Natural killer cell (primary cell): ENCODE measurements around the gene SLC26A1. TPM values are rescaled to one million over a fixed set of nuclear protein-coding genes. Genes with fewer than 3 reads are reported as not detected.
A peak's percentile ranks its signal among the peaks of the same experiment; 100 is the strongest.

Experiments
- ATAC-seq, 3 donors: fragments of 150-1000 bp in 2 of 3; fragments of 200-7000 bp in 1 of 3; cut with Tn5 transposase; 1 replicate in 1 of 3; 2 replicates in 2 of 3; pipeline ENCODE4 v1.10.0; 2021; ENCODE audit warnings: mild to moderate bottlenecking in 2 of 3, moderate library complexity in 2 of 3
- DNase-seq, 2 donors: peaks; one replicate each; pipeline versions ENCODE4 v3.0.0 to v3.0.0-alpha.2; 2013 to 2021; ENCODE audit warnings: mixed read lengths in 1 of 2
- H3K27ac ChIP-seq: one replicate; pipeline ENCODE4 v1.5.1; 2013; ENCODE audit warnings: mild to moderate bottlenecking, low read length
- H3K27me3 ChIP-seq: one replicate; pipeline ENCODE4 v1.6.1; 2013; ENCODE audit warnings: low read length; ENCODE audit not compliant: control insufficient read depth, insufficient read depth
- H3K36me3 ChIP-seq: one replicate; pipeline ENCODE4 v1.6.1; 2013; ENCODE audit warnings: low read length; ENCODE audit not compliant: control insufficient read depth, insufficient read depth
- H3K4me1 ChIP-seq: one replicate; pipeline ENCODE4 v1.6.1; 2013; ENCODE audit warnings: low read length; ENCODE audit not compliant: control insufficient read depth, insufficient read depth
- H3K4me3 ChIP-seq: one replicate; pipeline ENCODE4 v1.5.1; 2013; ENCODE audit warnings: low read length
- H3K9me3 ChIP-seq: one replicate; pipeline ENCODE4 v1.6.1; 2013; ENCODE audit warnings: low read length; ENCODE audit not compliant: control insufficient read depth, insufficient read depth
- H3K27ac Mint-ChIP-seq, 2 donors: one replicate each; pipeline ENCODE4 v1.8.0; 2022; ENCODE audit warnings: mild to moderate bottlenecking in 2 of 2, mixed read lengths in 2 of 2, moderate library complexity in 1 of 2
- H3K27me3 Mint-ChIP-seq, 2 donors: one replicate each; pipeline ENCODE4 v1.8.0; 2022; ENCODE audit warnings: low read depth in 2 of 2, mixed read lengths in 2 of 2
- H3K36me3 Mint-ChIP-seq: one replicate; pipeline ENCODE4 v1.8.0; 2022; ENCODE audit warnings: mixed read lengths
- H3K4me1 Mint-ChIP-seq, 2 donors: one replicate each; pipeline ENCODE4 v1.8.0; 2022; ENCODE audit warnings: mixed read lengths in 2 of 2
- H3K4me3 Mint-ChIP-seq: one replicate; pipeline ENCODE4 v1.8.0; 2022; ENCODE audit warnings: mild to moderate bottlenecking, moderate library complexity, mixed read lengths
- H3K9me3 Mint-ChIP-seq, 2 donors: one replicate each; pipeline ENCODE4 v1.8.0; 2022; ENCODE audit warnings: mixed read lengths in 2 of 2
- WGBS: methylation state at CpG from one replicate; pipeline ENCODE4 v1.1.7; 2013; ENCODE audit warnings: missing lambda C conversion rate; ENCODE audit not compliant: insufficient coverage; 5-methylcytosine and 5-hydroxymethylcytosine counted together
- intact Hi-C: fragments of 100-400 bp; cut with micrococcal nuclease; formaldehyde crosslinking; loops from one replicate; pipeline ENCODE4 v1.14.2; 2022
- total RNA-seq, 4 donors: library from RNA; stranded (reverse); fragments of 120-200 nt in 1 of 4; gene quantifications; one replicate each; pipeline versions ENCODE4 v1.2.3 to v1.2.4, GENCODE V29; 2013 to 2022
- TF ChIP-seq, protein P1 (sequence below): fragments of 200-600 bp; IDR thresholded peaks from one replicate; pipeline ENCODE4 v1.8.0; 2022; ENCODE audit warnings: antibody characterized with exemption

Gene SLC26A1
- total RNA-seq, 3 donors from 2014 or later (not counting 1 experiment from before 2014, with no cell fraction given) = 0.19 to 0.80 (median 0.61) TPM

DNA sequence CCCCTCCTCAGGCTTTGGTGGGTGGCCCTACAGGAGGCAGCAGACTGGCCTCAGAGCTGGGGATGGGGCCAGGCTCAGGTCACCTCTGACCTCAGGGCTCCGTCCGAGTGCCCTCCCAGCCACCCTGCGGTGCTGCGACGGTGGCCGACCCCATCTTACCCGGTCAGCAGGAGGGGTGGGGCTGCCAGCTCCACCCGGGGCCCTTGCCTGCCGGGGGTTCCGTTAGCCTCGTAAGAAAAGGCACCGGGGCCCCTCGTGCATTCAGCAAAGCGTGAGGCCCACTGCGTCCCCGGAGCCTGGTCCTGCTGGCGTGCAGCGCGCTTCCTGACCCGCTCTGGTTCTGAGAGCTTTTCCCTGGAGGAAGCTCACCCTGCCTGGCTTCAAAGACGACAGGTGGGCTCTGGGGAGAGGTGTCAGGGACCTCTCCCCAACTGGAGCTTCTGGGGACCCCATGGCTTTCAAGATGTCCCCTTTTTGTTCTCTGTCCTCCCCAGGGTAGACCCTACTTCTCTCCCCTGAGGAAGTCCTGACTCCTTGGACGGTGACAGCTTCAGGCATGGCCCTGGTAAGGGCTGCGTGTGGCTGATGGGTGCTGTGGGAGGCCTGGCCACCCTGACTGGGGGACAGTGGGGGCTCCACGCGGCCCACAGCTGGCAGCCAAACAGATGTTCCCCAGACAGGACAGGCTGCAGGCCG, 34.2 kb upstream of the SLC26A1 start:
- no peaks in the 10 kb centered on the region for H3K36me3 ChIP-seq
- H3K4me1 Mint-ChIP-seq = no peaks in the 10 kb centered on the region
- WGBS = 87% methylated on average over 26 of the region's 26 CpGs
- H3K4me1 ChIP-seq = no peaks in the 10 kb centered on the region
- H3K27me3 Mint-ChIP-seq = no peaks in the 10 kb centered on the region
- no peak overlapping the region for H3K4me3 Mint-ChIP-seq
- H3K27me3 ChIP-seq = no peaks in the 10 kb centered on the region
- ATAC-seq (no peak), DNase-seq (no peak)
- H3K9me3 ChIP-seq = no peaks in the 10 kb centered on the region
- no peak overlapping the region for H3K27ac Mint-ChIP-seq
- intact Hi-C loops = no loop called here
- TF ChIP-seq, protein P1, sequence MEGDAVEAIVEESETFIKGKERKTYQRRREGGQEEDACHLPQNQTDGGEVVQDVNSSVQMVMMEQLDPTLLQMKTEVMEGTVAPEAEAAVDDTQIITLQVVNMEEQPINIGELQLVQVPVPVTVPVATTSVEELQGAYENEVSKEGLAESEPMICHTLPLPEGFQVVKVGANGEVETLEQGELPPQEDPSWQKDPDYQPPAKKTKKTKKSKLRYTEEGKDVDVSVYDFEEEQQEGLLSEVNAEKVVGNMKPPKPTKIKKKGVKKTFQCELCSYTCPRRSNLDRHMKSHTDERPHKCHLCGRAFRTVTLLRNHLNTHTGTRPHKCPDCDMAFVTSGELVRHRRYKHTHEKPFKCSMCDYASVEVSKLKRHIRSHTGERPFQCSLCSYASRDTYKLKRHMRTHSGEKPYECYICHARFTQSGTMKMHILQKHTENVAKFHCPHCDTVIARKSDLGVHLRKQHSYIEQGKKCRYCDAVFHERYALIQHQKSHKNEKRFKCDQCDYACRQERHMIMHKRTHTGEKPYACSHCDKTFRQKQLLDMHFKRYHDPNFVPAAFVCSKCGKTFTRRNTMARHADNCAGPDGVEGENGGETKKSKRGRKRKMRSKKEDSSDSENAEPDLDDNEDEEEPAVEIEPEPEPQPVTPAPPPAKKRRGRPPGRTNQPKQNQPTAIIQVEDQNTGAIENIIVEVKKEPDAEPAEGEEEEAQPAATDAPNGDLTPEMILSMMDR = no peak
- H3K27ac ChIP-seq = no peak overlapping the region
- no peaks in the 10 kb centered on the region for H3K9me3 Mint-ChIP-seq
- H3K36me3 Mint-ChIP-seq = no peaks in the 10 kb centered on the region
- H3K4me3 ChIP-seq = no peak overlapping the region

DNA sequence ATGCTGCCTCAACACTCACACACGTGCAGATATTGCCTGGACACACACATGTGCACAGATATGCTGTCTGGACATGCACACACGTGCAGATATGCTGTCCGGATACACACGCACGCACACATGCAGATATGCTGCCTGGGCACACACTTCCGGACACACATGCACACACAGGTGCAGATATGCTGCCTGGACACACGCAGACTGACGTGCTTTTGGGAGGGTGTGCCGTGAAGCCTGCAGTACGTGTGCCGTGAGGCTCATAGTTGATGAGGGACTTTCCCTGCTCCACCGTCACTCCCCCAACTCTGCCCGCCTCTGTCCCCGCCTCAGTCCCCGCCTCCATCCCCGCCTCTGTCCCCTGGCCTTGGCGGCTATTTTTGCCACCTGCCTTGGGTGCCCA, 32.9 kb upstream of the SLC26A1 start:
- no peaks in the 10 kb centered on the region for H3K27me3 ChIP-seq
- 55% methylated on average over 17 of the region's 17 CpGs for WGBS
- intact Hi-C loops = no loop called here
- no peak overlapping the region for H3K4me3 ChIP-seq
- no peaks in the 10 kb centered on the region for H3K9me3 ChIP-seq
- no peaks in the 10 kb centered on the region for H3K36me3 Mint-ChIP-seq
- H3K4me1 Mint-ChIP-seq = no peaks in the 10 kb centered on the region
- no peaks in the 10 kb centered on the region for H3K36me3 ChIP-seq
- H3K27ac Mint-ChIP-seq = no peak overlapping the region
- ATAC-seq (peak; percentile 17 to 83 (median 74)), DNase-seq (peak in 1 of 2 donors; percentile 69)
- H3K27ac ChIP-seq = no peak overlapping the region
- no peaks in the 10 kb centered on the region for H3K9me3 Mint-ChIP-seq
- TF ChIP-seq, protein P1 = no peak
- H3K27me3 Mint-ChIP-seq = no peaks in the 10 kb centered on the region
- H3K4me1 ChIP-seq = peaks cover 4% of the 10 kb centered on the region
- no peak overlapping the region for H3K4me3 Mint-ChIP-seq

- DNase-seq = no peak
- no peaks in the 10 kb centered on the region for H3K9me3 Mint-ChIP-seq
- no peaks in the 10 kb centered on the region for H3K27me3 Mint-ChIP-seq
- intact Hi-C loops = no loop called here
- H3K36me3 ChIP-seq = no peaks in the 10 kb centered on the region
- no peak overlapping the region for H3K4me3 ChIP-seq
- H3K9me3 ChIP-seq = no peaks in the 10 kb centered on the region
- 97% methylated on average over 32 of the region's 32 CpGs for WGBS
- no peak overlapping the region for H3K27ac Mint-ChIP-seq
- no peaks in the 10 kb centered on the region for H3K27me3 ChIP-seq
- no peaks in the 10 kb centered on the region for H3K4me1 Mint-ChIP-seq
- no peaks in the 10 kb centered on the region for H3K36me3 Mint-ChIP-seq
- H3K4me1 ChIP-seq = peaks cover 4% of the 10 kb centered on the region
- ATAC-seq = no peak
- no peak overlapping the region for H3K4me3 Mint-ChIP-seq
- TF ChIP-seq, protein P1 = no peak
- no peak overlapping the region for H3K27ac ChIP-seq
These were observed 31.8 kb upstream of the SLC26A1 start for GRCh38 chr4:1024882-1025545.
